ENCODE results near the gene CISTR.
"Not testable (repeated sequence)": the region's sequence is repeated elsewhere in the genome, so short reads cannot be mapped to it uniquely, and the experiment has no call there.

The CISTR gene

DNA sequence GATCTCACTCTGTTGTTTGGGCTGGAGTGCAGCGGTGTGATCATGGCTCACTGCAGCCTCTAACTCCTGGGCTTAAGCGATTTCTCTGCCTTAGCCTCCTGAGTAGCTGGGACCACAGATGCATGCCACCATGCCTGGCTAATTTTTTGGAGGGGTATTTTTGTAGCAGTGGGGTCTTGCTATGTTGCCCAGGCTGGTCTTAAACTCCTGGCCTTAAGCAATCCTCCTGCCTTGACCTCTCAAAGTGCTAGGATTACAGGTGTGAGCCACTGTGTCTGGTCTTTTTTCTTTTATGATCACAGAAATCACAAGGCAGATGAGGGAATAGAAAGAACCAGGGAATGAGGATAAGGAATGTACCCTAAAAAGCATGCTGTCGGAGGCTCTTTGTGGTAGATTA lies 11.0 kb upstream of the CISTR start:
- not testable (repeated sequence) for DNase-seq (ENCODE audit: low read depth in 2 of 2)

- no peak for DNase-seq (ENCODE audit: low read depth in 2 of 2)
These were observed 9.5 kb upstream of the CISTR start for GRCh38 chr12:53761306-53761705.

- DNase-seq (ENCODE audit: low read depth in 2 of 2), result no peak
These were observed 7.5 kb upstream of the CISTR start for GRCh38 chr12:53759261-53759660.

- DNase-seq (ENCODE audit: low read depth in 2 of 2), result no peak
These were observed 6.9 kb upstream of the CISTR start for GRCh38 chr12:53758730-53759103.

DNA sequence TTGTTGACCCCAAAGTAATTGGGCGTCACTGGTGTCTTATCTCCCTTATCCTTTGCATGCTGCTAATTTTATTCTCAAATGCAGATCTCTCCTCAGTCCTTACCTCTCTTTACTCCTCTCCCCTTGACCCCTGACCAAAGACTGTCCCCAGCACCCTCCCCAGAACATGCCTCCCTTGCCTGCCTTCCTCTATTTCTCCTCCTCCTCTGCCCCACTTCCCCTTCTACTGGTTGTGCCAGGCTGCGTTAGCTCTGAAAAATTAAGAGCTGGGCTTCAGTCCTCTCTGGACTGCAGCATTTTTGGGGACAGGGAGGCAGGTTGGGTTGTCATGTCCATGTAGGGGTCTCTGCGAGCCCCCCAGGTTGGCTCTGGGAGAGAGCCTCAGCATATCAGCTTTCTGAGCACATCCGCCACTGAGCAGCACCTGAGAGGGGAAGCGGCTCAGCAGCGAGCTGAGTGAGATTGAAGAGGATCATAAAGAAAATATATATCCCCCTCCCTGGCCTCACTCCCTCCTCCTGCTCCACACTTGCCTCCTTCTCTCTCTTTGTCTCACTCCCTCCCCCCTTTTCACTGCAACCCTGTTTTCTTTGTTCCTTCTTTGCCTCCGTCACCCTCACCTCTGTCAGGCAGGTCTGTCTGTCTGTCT lies 6.4 kb upstream of the CISTR start:
- no peak for DNase-seq (ENCODE audit: low read depth in 2 of 2)

GRCh38 chr12:53757101-53757770 lies 5.5 kb upstream of the CISTR start:
- DNase-seq (ENCODE audit: low read depth in 2 of 2), result no peak

DNA sequence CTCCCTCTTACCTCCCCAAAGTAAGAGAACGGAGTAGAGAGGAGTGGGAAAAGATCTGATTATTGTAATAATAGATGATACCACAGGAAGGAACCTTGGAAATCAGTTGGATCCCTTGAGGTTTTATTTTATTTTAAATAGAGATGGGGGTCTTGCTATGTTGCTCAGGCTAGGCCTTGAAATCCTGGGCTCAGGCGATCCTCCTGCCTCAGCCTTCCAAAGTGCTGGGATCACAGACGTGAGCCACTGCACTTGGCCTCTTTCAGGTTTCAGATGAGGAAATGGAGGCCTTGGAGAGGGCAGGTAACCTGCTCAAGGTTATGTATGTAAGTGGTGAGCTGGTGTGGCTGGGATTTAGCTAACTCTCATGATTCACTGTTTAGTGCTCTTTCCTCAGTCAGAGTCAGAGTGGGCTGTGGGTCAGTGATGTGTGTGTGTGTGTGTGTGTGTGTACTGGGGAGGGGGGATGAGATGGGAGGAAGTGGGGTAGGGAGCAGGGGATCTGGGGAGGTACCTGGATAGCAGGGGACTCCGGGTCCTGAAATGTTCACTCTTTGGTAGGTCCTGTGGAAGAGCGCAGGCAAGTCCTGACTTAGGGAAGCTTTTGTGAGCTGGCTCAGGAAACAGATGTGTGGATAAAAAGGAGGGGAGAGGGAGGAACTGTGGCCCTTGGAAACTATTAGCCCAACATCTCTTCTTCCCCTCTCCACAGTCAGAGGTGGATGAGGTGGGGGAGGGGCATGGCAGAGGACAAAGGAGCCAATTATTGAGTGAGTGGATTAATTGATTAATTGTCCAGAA lies 4.7 kb upstream of the CISTR start:
- no peak for DNase-seq (ENCODE audit: low read depth in 2 of 2)

DNA sequence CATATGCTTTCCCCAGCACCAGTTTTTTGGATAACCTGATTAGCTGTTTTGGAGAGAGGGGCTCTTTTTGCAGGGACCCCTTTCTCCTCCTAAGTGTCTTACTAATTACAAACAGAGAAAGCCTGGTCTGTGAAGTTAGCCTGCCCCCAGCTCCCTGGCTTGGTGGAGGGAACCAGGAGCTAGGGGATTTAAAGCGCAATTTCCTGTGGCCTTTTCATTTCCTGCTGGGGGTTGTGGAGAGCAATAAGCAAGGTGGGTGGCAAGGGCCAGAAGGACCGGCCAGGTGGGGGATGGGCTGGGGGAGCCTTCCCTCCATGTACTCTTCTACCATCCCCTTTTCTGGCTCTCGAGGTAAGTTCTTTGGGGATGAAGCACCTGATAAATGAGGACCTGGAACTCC lies 4.1 kb upstream of the CISTR start:
- no peak for DNase-seq (ENCODE audit: low read depth in 2 of 2)

DNA sequence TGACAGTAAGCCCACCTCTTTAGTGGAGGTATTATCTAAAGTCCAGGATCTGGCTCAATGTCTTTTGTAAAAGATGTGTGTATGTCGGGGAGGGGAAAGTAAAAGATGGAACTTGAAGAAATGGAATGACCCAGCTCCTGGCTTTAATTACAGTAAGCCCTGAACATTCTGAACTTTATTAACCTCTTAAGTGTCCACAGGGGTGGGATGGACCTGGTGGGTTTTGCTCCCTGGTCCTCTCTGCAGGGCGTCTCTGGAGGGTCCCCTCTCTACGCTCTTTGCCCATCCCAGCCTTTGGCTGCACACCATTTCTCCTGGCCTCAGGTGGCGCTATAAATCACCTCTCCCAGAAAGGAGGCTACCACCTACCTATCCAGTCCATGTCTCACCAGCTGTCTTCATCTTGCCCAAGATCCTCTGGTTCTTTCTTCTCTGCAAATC lies 3.7 kb upstream of the CISTR start:
- no peak for DNase-seq (ENCODE audit: low read depth in 2 of 2)

DNA sequence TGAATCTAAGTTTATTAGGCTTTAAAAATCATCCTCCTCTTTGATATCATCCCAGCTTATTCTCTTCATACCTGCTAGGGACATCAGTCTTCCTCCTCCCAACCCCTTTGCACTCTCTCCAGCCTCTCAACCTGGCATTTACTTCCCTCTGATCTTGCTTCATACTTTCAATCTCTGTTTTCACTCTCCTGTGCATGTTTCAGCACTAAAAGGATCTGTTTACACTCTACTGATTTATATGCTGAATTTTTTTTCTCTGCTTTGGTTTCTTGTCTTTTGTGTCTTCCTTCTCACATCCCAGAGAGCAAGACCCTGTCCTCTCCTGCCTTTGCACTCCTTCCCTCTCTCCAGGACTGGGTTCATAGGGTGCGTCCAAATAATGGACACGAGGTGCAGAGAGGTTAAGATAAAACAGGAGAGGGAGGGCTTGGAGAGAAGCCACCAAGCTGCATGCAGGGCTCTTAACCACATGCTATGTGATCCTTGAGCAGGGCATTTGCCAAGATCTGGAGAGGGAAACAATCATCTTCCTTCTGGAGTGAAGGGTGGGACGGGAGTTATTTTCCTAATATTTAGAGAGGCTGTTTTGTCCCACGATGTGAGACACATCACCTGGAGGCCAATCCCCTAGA lies 3.0 kb upstream of the CISTR start:
- DNase-seq (ENCODE audit: low read depth in 2 of 2), result no peak

GRCh38 chr12:53754188-53754585 lies 2.4 kb upstream of the CISTR start:
- no peak for DNase-seq (ENCODE audit: low read depth in 2 of 2)

- no peak for DNase-seq (ENCODE audit: low read depth in 2 of 2)
These were observed 842 bp upstream of the CISTR start for GRCh38 chr12:53752621-53753020.

DNA sequence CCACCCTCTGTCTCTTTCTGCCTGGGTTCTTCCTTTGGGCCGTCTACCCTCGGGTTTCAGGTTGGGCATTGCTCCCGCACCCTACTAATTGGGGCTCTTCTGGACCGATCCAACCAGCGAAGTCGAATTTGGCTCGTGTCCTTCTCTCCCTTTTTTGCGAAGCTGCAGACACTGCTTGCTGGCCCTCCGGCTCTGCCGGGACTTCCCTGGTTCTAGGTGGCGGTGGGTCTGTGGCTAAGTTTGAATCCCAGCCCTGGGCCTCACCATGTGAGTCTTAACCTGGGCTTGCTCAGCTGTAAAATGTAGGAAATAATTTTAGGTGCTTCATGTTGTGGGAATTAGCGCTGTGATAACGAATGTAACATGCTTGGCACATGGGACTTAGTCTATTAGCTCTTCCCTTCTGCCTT lies 418 bp upstream of the CISTR start:
- DNase-seq (ENCODE audit: low read depth in 2 of 2), result no peak

DNA sequence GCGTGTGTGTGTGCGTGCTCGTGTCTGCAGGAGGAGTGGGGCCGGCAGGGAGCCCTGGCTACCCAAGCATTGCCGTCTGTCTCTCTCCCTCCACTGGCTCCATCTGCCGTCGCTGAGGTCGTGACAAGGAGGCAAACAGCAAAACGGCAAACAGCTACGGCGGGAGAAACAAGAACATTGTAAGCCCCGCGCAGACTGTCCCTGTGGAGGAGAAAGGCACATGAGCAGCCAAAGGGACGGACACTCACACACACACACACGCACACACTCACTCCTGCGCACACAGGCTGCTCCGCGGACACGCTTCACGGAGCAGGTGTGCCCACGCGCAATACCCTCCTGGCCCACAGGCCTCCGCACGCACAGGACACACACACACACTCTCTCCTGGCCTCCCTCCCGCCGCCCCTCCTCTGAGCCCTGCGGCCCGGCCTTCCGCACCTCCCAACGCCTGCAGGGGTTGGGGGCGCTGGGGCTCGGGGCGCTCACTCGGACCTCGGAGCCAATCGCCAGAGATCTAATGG lies 905 bp downstream of the CISTR start:
- no peak for DNase-seq (ENCODE audit: low read depth in 2 of 2)

DNA sequence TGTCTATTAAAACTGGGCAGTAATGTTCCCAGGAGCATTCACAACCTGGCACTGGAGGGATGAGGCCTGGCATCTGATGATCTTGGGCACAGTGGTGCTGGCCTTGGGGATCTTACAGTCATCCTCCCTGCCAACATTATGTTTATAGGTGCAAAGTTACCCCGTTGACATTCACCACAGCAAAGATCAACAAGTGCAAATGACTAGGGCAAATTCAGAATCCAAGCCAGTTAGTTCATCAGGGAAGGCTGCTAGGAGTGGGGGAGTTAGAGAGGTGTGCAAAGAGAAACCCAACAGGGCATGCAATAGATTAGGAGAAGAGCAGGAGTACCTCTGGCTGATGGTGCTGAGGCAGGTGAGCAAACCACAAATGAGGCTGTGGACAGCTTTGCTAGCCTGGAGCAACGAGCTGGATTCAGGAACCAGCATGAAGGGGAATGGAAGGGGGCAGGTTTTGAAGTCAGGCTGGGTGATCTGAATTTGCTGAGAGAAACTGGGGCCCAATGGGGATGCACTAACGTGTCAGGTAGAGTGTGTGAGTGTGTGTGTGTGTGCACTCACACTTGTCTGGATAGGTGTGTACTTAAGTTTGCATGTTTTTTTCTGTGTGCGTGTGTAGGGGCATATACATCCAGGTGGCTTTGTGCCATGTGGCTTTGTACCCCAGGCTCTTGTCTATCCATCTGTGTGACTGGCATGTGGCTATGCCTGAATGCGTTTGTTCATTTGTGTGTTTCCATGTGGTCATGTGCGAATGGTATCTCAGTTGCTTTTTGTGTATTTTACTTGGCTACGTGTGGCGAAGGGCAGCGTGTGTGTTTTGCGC lies 1.6 kb downstream of the CISTR start:
- DNase-seq (ENCODE audit: low read depth in 2 of 2), result no peak

GRCh38 chr12:53748072-53748840 lies 3.5 kb downstream of the CISTR start:
- no peak for DNase-seq (ENCODE audit: low read depth in 2 of 2)

DNA sequence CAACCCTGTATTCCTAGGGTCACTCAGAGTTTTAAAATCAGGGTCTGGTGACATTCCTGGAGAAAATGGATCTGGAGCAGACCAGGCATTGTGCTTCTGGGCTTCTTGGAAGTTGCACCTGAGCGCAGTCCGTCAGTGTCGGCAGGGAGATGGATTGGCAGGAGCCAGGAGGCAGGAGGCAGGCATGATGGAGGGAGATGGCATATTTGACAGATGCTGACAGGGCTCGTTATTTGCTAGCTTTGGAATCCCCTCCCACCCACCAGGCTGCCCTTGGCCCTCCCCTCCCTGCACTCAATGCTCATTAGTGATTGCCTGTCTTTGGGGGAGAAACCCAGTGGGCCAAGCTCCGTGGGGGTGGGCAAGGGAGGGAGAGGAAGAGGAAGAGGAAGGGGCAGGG lies 4.7 kb downstream of the CISTR start:
- DNase-seq (ENCODE audit: low read depth in 2 of 2), result no peak

GRCh38 chr12:53746592-53747092 lies 5.1 kb downstream of the CISTR start:
- peak; percentile 69 for DNase-seq (ENCODE audit: low read depth in 2 of 2)

DNA sequence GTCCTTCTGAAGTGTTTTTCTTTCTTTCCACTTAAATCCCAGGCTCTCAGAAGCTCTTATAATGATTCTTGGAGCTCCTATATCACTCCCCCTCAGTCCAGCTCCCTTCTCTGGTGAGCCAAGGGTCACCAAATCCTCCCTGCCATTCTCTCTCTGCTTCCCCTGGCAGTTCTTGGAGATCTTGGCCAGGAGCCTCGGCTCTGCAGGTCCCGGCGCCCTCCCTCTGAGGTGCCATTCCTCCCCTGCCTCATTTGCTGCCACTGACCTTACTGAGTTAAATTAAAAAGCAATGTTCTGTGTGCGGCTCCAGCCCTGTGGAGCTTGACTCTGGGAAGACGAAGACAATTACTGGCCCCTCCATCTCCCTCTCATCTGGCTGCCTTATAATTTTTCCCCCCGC lies 7.0 kb downstream of the CISTR start:
- DNase-seq (ENCODE audit: low read depth in 2 of 2), result no peak

DNA sequence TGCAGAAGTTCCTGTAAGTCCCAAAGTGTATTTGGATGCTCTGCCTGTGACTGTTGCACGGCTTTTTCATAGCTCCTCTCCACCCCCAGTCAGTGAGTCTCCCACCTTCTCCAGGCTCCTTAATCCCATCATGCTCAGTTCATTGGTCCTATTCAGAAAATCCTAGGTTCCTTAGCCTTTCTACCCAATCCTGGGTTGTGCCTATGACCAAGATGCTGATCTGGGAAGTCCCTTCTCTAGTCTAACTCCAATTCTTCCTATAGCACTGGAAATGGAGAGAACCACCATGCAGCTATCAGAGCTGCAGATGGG lies 7.7 kb downstream of the CISTR start:
- no peak for DNase-seq (ENCODE audit: low read depth in 2 of 2)

All from fibroblast of skin of left biceps (primary cell).